NCI-H69 (cell line): ENCODE data around the gene SAPCD1.
A peak's percentile ranks its signal among the peaks of the same experiment; 100 is the strongest.

ENCODE experiments used
- DNase-seq: peaks from one replicate; lab custom pipeline; 2025; lab: John Stamatoyannopoulos, UW

The SAPCD1 gene

GRCh38 chr6:31750411-31751022, 11.9 kb upstream of the SAPCD1 start:
- no peak for DNase-seq

- no peak for DNase-seq
Observed at GRCh38 chr6:31752739-31753319, 9.6 kb upstream of the SAPCD1 start.

DNA sequence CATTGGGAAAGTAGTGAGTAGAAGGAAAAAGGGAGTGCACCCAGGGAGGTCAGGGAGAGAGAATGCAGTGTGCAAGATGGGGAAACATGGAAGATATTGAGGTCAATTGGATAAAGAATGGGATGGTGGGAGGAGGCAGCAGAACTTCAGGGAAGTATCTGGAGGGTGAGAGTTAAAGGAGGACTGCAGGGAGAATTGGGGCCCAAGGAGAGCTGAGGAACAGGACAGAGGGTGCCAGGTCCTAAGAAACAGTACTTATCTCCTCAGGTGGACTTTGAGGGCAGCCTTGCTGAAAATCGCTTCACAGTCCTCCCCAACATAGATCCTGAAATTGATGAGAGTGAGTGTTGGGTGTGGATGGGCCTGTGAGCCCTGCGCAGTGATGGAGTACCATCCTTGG, 4.2 kb upstream of the SAPCD1 start:
- no peak for DNase-seq

DNA sequence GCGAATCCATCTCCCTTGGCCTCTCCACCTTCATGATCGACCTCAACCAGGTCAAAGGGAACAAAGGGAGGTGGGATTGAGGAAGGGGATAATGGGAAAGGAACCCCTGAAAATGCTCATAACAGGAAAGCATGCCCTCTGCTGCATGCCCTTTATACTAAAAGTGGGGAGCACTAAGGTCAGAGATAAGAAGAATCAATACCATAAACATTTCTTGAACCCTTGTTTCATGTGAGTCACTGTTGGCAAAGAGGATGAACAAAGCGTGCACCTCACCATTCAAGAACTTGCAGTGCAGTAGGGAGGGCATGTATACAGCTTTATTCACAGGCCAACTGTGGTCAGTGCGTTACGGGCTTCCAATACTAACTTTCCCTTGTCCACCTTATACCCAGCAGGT, 1.7 kb upstream of the SAPCD1 start:
- DNase-seq: no peak

- no peak for DNase-seq
Observed at GRCh38 chr6:31761343-31761742, 1.1 kb upstream of the SAPCD1 start.

DNA sequence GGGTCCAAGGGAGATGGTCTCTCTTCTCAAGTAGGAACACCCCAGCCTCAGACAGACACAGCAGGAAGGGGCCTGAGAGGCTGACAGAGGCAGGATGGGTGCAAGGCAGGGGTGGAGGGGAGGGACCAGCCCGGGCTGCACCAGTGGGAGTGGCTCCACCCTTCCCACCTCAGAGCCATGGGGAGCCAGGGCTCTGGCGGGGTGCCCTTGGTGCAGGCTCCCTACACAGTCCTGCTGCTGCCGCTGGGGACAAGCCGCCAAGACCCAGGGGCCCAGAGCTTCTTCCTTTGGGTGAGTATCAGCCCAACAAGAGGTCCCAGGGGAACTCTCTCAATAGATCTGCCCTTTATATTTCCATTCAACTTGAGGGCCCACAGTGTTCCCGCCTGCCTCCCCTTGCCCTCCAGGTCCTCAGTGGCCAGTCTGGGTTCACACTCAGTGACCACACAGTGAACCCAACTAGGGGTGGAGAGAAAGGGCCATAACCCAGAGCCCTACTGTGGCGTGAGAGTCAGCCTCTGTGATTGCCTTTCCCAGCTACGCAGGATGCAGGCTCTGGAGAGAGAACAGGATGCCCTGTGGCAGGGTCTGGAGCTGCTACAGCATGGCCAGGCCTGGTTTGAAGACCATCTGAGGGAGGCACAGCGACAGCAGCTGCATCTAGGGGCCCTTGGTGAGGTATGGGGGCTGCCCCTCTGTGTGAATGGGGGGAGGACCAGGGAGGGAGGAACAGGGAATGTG, 592 bp downstream of the SAPCD1 start:
- DNase-seq: no peak

DNA sequence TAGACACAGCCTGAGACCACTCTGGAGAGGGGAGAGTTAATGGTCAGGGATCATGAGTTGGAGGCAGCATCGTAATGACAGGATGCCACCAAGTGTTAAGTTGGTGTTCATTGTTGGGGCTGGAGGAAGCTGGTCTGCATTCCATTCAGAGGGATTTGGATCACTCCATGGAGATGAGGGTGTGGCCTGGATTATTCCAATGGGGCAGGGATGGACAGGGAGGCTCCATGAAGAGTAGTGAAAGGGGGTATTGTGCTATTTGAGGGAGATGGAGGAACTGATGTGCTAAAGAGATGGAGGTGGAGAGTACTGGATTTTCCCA, 1.1 kb downstream of the SAPCD1 start:
- DNase-seq: peak; percentile 67

DNA sequence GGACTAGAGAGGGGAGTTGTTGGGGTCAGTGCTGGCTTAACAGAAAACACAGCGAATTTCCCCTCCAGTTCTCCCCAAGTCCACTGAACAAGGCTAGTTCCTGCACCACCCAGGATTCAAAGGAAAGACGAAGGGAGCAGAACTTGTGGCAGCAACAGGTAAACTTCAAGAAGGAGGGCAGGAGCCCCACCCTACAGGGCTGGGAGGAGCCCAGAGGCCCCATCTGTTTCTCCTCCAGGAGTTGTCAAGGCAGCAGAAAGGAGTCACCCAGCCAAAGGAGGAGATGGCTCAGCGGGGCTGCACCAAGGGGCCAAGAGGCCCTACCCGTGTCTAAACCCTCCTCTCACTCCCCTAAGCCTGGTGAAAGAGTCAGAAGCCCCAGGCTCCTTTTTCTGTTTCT, 1.7 kb downstream of the SAPCD1 start:
- DNase-seq: peak; percentile 26

- DNase-seq: no peak
Observed at GRCh38 chr6:31765559-31765909, 3.1 kb downstream of the SAPCD1 start.

GRCh38 chr6:31765910-31766794, 3.7 kb downstream of the SAPCD1 start:
- no peak for DNase-seq

GRCh38 chr6:31767096-31767645, 4.7 kb downstream of the SAPCD1 start:
- DNase-seq: no peak

GRCh38 chr6:31768363-31769257, 6.2 kb downstream of the SAPCD1 start:
- no peak for DNase-seq

DNA sequence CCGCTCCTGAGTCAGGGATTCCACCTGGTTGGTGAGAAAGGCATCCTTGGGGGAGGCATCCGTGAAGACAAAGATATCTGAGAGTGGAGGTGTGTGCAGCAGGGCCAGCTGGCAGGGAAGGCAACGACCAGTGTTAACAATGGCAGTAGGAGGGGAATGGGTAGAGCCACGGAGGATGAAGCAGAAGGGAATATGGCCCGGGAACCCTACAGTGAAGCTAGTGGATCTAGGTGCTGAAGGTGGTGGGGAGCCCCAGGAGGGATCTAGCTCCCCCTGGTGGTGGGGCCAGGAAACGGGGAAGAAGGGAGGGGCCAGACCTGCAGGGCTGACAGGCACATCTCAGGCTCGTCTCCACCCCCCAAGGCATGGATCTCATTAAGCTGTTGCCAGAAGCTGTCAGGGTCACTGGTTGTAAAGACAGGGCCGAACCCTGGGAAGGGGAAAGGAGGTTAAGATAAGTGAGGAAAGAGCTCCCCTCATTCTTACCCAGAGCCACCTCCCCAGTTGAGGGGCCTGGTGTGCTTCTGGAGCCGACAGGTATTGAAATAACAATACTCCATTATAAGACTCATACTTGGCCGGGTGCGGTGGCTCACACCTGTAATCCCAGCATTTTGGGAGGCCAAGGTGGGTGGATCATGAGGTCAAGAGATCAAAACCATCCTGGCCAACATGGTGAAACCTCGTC, 7.4 kb downstream of the SAPCD1 start:
- peak; percentile 82 for DNase-seq

- DNase-seq: no peak
Observed at GRCh38 chr6:31770860-31771259, 8.4 kb downstream of the SAPCD1 start.

- DNase-seq: no peak
Observed at GRCh38 chr6:31771992-31772358, 9.5 kb downstream of the SAPCD1 start.

DNA sequence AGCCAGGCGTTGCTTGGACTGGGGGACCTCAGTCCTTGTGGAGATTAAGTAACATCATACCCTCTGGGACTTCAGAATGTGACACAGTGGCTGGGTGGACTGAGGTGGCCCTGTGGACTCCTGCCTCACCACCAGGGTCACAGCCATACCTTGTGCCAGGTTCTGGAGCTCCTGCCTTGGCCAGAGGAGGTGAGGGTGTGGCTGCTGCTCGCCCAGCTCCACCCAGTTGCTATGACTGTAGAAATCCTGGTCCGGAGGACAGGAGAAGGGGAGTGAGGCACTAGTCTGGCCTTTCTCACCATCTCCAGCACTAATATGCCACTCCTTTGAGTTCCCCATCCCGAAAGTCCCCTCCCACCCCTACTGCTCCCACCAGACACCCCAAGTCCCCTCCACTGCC, 12.7 kb downstream of the SAPCD1 start:
- DNase-seq: no peak

DNA sequence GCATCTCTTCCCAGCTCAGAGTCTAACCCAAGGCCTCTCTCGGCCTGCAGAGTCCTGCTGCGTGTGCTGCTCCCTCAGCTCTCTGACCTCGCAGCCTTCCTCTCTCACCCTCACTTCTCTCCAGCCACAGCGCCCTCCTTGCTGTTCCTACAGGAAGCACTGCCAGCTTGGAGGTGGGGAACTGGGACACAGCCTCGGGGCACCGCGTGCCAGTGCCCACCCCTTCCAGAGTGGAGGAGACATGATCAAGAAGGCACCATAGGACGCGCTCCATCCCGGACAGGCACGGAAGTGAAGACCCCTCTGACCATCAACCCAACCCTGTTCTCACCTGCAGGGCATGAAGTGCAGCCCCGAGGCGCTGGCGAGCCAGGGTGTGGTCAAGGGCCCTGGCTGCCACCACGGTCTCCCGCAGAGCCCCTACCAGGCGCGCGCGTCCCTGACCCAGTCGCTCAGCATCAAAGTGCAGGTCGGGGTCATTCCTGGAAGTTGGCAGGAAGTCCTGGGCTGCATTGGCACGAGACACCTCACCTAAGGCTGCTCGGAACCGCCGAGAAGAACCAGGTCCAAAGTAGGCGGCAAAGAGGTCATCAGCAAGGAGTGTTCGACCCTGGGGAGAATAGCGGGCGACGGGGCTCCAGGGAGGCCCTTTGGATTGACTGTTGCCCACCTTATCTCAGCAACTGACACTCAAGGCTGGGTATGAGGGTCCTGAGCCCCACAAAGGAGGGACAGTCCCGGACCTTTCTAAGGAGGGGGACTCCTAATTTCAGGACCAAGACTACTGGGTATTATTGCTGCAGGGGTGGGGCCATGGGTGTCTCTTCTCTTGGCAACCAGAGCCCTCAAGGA, 13.4 kb downstream of the SAPCD1 start:
- no peak for DNase-seq

GRCh38 chr6:31776485-31776988, 14.1 kb downstream of the SAPCD1 start:
- peak; percentile 80 for DNase-seq

- DNase-seq: peak; percentile 85
Observed at GRCh38 chr6:31776989-31777666, 14.7 kb downstream of the SAPCD1 start, which contains the start of gene VWA7. TSS of gene VWA7 (minus strand) at chr6:31777328. CDS start at chr6:31776779, 549 bp downstream.
